WTC11 (cell line): ENCODE measurements around the gene AFAP1L2.

Source experiments
- CREB1 ChIP-seq: sonication (generic); formaldehyde crosslinking; IDR thresholded peaks from 2 replicates; pipeline ENCODE4 v1.8.0; 2023; ENCODE audit warnings: mild to moderate bottlenecking, missing genetic modification reagents
- GABPB1 ChIP-seq: sonication (generic); formaldehyde crosslinking; IDR thresholded peaks from 2 replicates; pipeline ENCODE4 v1.8.1; 2023; ENCODE audit warnings: mild to moderate bottlenecking, missing genetic modification reagents
- NR1H2 ChIP-seq: sonication (generic); formaldehyde crosslinking; IDR thresholded peaks from 2 replicates; pipeline ENCODE4 v1.9.0; 2021; ENCODE audit warnings: mild to moderate bottlenecking, moderate library complexity, missing genetic modification reagents
- TP53 ChIP-seq: sonication (generic); formaldehyde crosslinking; IDR thresholded peaks from 2 replicates; pipeline ENCODE4 v1.8.1; 2023; ENCODE audit warnings: mild to moderate bottlenecking, missing genetic modification reagents
- TF ChIP-seq, protein P1 (sequence below): fragments of 200-600 bp; IDR thresholded peaks from 2 replicates; pipeline ENCODE4 v1.8.0; 2022; ENCODE audit warnings: antibody characterized with exemption
- TF ChIP-seq, protein P2 (sequence below): fragments of 250-450 bp; sonication (Bioruptor Pico); IDR thresholded peaks from 2 replicates; pipeline ENCODE4 v1.9.0; 2021; ENCODE audit warnings: mild to moderate bottlenecking
- TF ChIP-seq, protein P3 (sequence below): sonication (generic); formaldehyde crosslinking; IDR thresholded peaks from 2 replicates; pipeline ENCODE4 v1.8.1; 2022; ENCODE audit warnings: low read depth, mild to moderate bottlenecking, moderate library complexity, missing genetic modification reagents, borderline replicate concordance
- TF ChIP-seq, protein P4 (sequence below): sonication (generic); formaldehyde crosslinking; IDR thresholded peaks from 2 replicates; pipeline ENCODE4 v1.8.1; 2023; ENCODE audit warnings: mild to moderate bottlenecking, missing genetic modification reagents, borderline replicate concordance

DNA sequence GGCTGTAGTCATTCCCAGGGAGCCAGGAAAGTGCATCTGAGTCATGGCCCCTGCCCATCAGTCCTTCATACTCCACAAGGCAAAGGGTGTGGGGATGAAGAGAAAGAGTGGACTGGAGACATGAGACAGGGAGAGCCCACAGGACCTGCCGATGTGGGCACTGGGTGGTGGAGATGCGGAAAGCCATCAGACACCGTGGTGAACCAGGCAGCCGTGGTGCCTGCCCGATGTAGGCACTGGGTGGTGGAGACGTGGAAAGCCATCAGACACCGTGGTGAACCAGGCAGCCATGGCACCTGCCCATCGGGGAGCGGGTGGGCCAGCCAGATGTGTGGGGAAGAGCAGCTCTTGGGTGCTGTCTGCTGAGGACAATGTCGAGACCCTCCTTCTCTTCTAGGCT is 58.6 kb downstream of the AFAP1L2 start:
- TF ChIP-seq, protein P1, sequence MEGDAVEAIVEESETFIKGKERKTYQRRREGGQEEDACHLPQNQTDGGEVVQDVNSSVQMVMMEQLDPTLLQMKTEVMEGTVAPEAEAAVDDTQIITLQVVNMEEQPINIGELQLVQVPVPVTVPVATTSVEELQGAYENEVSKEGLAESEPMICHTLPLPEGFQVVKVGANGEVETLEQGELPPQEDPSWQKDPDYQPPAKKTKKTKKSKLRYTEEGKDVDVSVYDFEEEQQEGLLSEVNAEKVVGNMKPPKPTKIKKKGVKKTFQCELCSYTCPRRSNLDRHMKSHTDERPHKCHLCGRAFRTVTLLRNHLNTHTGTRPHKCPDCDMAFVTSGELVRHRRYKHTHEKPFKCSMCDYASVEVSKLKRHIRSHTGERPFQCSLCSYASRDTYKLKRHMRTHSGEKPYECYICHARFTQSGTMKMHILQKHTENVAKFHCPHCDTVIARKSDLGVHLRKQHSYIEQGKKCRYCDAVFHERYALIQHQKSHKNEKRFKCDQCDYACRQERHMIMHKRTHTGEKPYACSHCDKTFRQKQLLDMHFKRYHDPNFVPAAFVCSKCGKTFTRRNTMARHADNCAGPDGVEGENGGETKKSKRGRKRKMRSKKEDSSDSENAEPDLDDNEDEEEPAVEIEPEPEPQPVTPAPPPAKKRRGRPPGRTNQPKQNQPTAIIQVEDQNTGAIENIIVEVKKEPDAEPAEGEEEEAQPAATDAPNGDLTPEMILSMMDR: no peak
- TF ChIP-seq, protein P2, sequence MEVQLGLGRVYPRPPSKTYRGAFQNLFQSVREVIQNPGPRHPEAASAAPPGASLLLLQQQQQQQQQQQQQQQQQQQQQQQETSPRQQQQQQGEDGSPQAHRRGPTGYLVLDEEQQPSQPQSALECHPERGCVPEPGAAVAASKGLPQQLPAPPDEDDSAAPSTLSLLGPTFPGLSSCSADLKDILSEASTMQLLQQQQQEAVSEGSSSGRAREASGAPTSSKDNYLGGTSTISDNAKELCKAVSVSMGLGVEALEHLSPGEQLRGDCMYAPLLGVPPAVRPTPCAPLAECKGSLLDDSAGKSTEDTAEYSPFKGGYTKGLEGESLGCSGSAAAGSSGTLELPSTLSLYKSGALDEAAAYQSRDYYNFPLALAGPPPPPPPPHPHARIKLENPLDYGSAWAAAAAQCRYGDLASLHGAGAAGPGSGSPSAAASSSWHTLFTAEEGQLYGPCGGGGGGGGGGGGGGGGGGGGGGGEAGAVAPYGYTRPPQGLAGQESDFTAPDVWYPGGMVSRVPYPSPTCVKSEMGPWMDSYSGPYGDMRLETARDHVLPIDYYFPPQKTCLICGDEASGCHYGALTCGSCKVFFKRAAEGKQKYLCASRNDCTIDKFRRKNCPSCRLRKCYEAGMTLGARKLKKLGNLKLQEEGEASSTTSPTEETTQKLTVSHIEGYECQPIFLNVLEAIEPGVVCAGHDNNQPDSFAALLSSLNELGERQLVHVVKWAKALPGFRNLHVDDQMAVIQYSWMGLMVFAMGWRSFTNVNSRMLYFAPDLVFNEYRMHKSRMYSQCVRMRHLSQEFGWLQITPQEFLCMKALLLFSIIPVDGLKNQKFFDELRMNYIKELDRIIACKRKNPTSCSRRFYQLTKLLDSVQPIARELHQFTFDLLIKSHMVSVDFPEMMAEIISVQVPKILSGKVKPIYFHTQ (CRISPR knock-in tag): no peak
- no peak for TF ChIP-seq NR1H2 (CRISPR knock-in tag)
- TF ChIP-seq, protein P3, sequence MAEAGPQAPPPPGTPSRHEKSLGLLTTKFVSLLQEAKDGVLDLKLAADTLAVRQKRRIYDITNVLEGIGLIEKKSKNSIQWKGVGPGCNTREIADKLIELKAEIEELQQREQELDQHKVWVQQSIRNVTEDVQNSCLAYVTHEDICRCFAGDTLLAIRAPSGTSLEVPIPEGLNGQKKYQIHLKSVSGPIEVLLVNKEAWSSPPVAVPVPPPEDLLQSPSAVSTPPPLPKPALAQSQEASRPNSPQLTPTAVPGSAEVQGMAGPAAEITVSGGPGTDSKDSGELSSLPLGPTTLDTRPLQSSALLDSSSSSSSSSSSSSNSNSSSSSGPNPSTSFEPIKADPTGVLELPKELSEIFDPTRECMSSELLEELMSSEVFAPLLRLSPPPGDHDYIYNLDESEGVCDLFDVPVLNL: no peak
- no peak for TF ChIP-seq GABPB1 (CRISPR knock-in tag)
- no peak for TF ChIP-seq TP53 (CRISPR knock-in tag)
- TF ChIP-seq, protein P4, sequence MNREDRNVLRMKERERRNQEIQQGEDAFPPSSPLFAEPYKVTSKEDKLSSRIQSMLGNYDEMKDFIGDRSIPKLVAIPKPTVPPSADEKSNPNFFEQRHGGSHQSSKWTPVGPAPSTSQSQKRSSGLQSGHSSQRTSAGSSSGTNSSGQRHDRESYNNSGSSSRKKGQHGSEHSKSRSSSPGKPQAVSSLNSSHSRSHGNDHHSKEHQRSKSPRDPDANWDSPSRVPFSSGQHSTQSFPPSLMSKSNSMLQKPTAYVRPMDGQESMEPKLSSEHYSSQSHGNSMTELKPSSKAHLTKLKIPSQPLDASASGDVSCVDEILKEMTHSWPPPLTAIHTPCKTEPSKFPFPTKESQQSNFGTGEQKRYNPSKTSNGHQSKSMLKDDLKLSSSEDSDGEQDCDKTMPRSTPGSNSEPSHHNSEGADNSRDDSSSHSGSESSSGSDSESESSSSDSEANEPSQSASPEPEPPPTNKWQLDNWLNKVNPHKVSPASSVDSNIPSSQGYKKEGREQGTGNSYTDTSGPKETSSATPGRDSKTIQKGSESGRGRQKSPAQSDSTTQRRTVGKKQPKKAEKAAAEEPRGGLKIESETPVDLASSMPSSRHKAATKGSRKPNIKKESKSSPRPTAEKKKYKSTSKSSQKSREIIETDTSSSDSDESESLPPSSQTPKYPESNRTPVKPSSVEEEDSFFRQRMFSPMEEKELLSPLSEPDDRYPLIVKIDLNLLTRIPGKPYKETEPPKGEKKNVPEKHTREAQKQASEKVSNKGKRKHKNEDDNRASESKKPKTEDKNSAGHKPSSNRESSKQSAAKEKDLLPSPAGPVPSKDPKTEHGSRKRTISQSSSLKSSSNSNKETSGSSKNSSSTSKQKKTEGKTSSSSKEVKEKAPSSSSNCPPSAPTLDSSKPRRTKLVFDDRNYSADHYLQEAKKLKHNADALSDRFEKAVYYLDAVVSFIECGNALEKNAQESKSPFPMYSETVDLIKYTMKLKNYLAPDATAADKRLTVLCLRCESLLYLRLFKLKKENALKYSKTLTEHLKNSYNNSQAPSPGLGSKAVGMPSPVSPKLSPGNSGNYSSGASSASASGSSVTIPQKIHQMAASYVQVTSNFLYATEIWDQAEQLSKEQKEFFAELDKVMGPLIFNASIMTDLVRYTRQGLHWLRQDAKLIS: no peak
- TF ChIP-seq CREB1 (CRISPR knock-in tag): no peak
